ENCODE measurements around the gene TBC1D8.

Gene TBC1D8

GRCh38 chr2:101133492-101134100 lies 17.6 kb downstream of the TBC1D8 start:
- DNase-seq: no peak

DNA sequence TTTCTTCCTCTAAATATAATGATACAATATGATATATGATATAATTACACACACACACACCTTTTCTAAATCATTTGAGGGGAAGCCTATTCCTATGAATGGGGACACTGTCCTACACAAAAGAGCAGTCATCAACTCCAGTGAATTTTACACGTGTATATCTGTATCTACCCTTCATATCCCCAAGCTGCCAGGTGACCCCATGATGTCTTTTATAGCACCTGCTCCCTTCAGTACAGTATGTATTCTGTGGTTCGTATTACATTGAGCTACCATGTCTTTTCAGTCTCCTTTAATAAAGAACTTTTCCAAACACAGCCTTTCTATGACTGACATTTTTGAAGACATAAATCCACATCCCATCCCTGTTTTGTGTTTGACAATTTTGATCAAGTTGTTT lies 19.0 kb downstream of the TBC1D8 start:
- DNase-seq: no peak

- no peak for DNase-seq
These were observed 21.1 kb downstream of the TBC1D8 start for GRCh38 chr2:101130081-101130480.

- no peak for DNase-seq
These were observed 23.7 kb downstream of the TBC1D8 start for GRCh38 chr2:101127319-101128056.

GRCh38 chr2:101125808-101126207 lies 25.4 kb downstream of the TBC1D8 start:
- no peak for DNase-seq

- no peak for DNase-seq
These were observed 25.8 kb downstream of the TBC1D8 start for GRCh38 chr2:101125374-101125773.

DNA sequence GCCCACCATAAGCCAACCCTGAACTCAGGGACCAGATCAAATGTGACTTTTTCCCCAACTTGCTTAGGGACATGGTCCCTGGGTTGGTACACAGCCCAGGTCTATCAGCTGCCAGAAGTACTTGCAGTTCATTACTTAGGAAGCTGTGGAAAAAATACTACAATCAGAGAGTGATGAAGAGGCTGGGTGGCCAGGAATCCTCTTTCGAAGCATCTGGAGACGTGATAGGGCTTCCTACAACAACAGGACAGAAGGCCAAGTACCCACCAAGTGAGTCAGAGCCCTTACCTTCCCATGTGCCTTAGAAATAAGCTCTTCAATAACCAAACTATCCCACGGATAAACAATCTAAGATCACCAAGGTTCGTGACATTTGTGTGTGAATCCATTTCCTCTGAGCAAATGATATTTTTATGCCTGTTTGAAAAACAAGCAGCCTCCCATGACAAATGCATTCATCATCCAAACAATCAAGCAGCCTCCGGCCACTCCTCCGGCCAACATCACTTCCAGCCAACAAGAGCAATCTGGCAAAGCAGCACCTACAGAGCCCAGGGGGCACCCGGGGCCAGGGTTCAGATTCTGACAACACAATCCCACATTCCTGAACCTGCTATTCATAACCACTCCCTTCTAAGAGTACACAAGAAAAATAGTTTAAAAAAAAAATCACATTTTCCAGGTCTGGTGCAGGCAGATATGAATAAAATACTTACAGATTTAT lies 26.4 kb downstream of the TBC1D8 start:
- DNase-seq: no peak

DNA sequence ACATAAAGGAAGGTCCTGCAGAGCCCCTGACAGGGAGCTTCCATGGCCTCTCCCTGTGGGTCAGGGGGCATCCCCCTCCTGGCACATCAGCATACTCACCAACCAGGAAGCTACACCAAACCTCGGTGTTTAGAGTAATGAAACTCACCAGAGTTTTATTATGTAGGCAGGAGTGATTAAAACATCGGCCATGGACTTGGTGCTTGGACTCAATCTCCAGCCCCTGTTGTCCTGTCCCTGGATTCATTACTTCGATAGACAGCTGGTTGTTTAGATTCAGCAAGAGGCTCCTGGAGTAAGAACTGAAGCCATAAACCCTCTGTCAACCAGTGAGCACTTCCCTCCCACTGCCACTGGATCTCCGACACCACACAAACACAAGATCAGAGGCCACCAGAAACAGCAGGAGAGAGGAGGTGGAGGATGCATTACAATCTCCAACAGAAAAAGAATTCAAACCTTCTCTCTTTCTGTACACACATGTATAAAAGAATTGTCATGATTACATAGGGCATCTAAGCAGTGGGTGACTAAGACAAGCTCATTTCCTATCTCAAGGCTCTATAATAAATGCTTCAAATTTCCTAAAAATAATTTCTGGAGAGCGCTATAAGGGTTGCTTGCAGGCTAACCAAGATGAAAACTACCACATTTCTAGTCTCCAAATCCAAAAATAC lies 27.2 kb downstream of the TBC1D8 start:
- DNase-seq: no peak

GRCh38 chr2:101121174-101121573 lies 30.0 kb downstream of the TBC1D8 start:
- no peak for DNase-seq

DNA sequence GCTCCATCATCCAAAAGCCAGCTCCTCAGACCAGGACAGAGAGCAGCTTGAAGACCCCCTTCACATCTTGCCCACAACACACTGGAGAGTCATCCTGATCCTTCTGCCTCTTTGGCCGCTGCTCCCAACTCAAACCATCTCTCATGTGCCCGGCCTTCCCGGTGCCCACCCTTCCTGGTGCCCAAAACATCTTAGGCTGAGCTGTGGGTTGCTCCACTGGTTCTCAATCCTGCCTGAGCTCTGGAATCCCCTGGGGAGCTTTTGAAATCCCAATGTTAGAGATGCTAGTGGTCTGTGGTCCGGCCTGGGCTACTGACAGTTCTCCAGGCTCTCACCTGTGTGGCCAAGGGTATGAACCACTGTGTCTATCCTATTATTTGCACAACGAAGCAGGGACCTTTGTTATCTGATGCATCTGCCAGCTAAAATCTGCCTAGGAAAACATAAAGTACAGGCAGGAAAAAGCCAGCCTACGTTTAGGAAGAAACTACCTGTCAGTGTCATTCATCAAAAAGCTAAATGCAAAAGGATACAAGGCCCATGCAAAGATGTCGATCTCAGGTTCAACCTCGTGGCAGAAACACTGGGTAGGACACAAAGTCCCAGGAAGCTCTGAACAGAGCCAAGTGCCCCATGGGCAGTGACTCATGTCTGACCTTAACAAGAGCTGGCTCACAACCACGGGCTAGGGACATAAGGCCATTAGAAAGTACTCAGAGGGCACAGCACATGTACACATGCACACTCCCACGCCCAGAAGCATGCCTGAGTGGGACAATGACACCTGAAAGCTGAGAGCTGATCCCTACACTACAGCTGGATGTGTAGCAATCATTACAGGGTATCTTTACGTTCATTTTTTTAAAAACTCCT lies 30.8 kb downstream of the TBC1D8 start:
- no peak for DNase-seq

- DNase-seq: no peak
These were observed 31.8 kb downstream of the TBC1D8 start for GRCh38 chr2:101119431-101119830.

- DNase-seq: no peak
These were observed 34.2 kb downstream of the TBC1D8 start for GRCh38 chr2:101116841-101117552.

DNA sequence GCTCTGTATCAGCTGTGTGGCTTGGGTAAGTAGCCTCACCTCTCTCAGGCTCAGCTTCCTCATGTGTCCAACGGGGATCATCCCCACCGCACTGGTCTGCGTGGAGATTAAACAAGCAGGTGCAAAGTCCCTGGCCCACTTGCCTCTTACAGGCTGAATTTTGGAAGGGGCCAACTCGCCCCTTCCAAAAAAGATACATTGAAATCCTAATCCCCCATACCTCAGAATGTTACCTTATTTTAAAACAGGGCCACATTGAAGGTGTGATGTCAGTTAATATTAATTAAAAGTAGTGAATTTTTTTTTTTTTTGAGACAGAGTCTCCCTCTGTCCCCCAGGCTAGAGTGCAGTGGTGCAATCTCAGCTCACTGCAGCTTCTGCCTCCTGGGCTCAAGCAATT lies 34.8 kb downstream of the TBC1D8 start:
- no peak for DNase-seq

DNA sequence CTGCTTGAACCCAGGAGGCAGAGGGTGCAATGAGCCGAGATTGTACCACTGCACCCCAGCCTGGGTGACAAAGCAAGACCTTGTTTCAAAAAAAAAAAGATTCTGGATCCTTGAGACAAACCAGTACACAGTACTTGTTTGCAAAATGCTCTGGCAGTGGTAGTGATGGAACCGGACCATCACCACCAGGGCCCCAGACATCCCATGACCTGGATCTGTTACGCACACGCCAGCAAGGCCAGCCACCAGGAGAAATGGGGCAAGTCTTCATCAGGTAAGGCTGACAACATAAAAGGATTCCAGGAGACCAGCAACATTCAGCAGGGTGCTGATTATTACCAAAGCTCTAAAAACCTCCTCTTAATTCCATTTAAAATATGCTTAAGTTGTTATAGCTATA lies 35.5 kb downstream of the TBC1D8 start:
- DNase-seq: no peak

DNA sequence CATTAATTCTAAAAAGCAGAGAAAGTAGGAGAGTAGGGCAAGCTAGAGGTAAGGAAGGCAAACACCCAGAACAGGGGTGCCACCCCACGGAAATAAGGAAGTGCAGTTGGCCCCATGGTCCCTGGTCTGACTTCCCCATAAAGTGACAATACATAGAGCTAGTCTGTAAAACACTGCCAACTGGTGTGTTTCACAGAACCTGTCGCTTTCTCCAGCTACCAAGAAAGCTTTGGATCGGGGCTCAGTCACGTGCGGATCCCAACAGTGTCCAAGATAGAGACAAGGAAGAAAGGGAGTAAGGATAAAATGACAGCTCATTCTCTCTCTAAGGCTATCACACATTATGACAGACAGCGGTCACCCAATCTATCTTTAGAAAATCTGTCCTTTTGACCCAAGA lies 36.4 kb downstream of the TBC1D8 start:
- DNase-seq: no peak

DNA sequence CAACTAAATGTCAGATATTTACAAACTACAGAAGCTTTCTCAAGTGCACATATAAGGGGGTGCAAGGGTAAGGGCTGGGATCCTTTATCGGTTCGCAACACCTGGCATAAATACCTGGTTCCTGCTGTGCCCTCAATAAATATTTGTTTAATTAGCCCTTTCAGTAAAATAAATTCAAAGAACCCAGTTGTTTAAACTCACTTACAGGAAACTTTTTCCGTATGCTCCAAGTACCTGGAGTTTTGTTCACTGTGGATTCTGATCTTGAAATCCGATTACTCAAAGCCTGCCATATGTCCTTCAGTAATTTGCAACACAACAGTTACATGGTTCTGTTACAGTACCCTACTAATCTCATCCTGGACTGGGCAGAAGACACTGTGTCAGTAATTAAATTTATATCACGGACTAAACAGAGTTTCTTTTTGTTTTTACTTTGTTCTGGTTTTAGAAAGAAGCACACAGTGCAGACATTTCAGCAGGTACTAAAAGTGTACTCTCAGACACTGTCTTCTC lies 36.9 kb downstream of the TBC1D8 start:
- no peak for DNase-seq

DNA sequence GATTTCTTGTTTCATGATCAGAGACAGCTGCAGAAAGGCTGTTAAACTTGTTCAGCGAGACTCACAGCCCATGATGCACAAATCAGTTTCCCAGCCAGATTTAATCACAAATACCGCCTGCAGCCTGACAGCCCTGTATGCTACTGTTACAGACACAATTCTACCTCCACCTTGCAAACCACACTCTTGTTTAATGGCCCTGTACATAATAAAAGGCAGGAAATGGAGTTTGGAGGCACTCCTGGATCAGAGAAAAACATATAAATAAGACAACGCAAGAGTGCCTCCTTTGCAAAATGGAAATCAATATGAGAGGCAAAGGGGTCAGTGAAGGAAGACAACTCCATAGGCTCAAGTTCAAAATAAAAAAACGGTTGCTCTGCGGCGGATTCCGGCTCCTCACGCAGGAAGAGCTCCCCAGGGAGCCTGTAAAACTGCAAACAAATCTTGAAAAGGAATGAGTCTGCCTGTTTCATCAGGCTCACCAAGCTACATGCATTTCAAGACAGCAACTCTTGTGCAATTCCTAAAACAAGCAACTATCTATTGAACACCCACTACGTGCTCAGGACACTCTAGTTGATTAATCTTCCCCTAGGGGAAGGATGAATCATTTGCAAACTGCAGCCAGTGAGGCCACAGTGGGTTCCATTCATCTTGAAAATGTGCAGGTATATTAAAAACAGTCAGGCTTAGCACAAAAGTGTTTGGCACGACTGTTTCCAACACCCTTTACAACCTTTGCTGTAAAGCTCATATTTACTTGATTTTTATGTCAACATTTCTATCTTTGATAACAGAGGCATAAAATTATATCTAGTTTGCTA lies 37.5 kb downstream of the TBC1D8 start:
- no peak for DNase-seq

GRCh38 chr2:101112772-101113157 lies 38.4 kb downstream of the TBC1D8 start:
- DNase-seq: no peak

DNA sequence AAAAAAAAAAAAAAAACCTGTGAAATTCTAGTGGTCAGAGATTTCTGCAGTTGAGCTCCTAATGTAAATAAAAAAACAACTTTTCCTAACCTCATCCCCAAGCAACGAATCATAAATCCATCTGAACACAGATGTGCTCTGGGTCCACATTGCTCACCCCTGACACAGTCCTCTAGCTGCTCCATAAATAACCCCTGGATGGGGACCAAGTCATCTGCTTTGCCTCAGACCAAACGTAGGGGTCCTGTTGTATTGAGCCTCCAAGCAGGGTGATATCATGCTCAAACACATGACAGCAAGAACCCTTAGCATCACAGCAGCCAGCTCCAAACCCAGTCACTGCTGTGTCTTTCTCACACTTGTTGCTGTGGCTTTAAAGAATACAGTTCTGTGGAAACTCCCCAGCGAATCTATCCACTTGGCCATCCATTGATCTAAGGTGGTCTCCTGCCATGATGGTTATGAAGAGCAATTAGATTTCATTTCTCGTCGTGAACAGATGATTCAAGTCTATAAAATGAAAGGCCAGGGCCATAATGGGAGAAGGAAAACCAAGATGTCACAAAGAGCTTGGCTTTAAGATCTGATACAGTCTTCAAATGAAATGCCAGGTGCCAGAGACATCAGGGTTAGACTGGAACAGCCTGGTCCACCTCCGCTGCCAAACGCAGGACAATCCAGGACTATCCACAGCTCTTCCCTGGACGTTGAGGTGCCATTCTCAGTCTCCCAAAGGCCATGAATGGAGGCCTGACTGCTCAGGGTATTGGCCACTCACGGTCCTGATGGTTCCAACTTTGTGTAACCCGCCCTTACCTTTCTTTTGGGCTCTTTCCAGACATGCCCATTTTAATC lies 39.0 kb downstream of the TBC1D8 start:
- DNase-seq: no peak

Measured in activated CD4-positive, alpha-beta T cell treated with anti-CD3 and anti-CD28 coated beads for 4 hours (primary cell).